Measurements from ENCODE around the gene IL10RA.

DNA sequence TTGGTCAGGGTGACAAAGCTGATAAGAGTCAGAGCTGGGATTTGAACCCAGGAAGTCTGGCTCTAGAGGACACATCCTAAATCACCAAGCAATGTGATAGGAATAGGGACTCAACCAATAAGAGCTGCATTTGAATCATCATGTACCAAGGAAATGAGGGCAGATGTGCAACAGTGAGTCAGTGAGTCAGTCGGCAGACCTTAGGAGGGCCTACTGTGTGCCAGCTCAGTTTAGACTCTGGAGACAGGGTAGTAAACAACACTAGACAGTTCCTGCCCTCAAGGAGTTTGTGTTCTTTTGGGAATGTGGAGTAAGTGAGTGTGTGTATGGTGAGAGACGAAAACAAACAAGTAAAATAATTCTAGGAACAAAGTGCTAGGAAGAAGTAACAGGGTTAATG lies 11.2 kb downstream of the IL10RA start:
- TF ChIP-seq, protein P1, sequence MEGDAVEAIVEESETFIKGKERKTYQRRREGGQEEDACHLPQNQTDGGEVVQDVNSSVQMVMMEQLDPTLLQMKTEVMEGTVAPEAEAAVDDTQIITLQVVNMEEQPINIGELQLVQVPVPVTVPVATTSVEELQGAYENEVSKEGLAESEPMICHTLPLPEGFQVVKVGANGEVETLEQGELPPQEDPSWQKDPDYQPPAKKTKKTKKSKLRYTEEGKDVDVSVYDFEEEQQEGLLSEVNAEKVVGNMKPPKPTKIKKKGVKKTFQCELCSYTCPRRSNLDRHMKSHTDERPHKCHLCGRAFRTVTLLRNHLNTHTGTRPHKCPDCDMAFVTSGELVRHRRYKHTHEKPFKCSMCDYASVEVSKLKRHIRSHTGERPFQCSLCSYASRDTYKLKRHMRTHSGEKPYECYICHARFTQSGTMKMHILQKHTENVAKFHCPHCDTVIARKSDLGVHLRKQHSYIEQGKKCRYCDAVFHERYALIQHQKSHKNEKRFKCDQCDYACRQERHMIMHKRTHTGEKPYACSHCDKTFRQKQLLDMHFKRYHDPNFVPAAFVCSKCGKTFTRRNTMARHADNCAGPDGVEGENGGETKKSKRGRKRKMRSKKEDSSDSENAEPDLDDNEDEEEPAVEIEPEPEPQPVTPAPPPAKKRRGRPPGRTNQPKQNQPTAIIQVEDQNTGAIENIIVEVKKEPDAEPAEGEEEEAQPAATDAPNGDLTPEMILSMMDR (conservative IDR thresholded peaks at IDR 0.05; ENCODE audit: low read depth, low read length) = no peak
- TF ChIP-seq EZH2 (IDR thresholded peaks at IDR 0.05; ENCODE audit: low read length, unreplicated experiment) = no peak
